Glutamatergic neuron (in vitro differentiated cells): ENCODE measurements around the gene SMYD4. TPM values are rescaled to one million over a fixed set of nuclear protein-coding genes. Genes with fewer than 3 reads are reported as not detected.
"Not testable (repeated sequence)": the region's sequence is repeated elsewhere in the genome, so short reads cannot be mapped to it uniquely, and the experiment has no call there.

ENCODE experiments used
- DNase-seq: peaks from one replicate; pipeline ENCODE4 v3.0.0; 2022
- H3K27ac Mint-ChIP-seq: one replicate; pipeline ENCODE4 v1.8.0; 2020; ENCODE audit warnings: mild to moderate bottlenecking, mixed read lengths, inconsistent platforms; ENCODE audit not compliant: unreplicated experiment
- H3K27me3 Mint-ChIP-seq: one replicate; pipeline ENCODE4 v1.8.0; 2020; ENCODE audit warnings: mild to moderate bottlenecking, moderate library complexity, mixed read lengths, inconsistent platforms; ENCODE audit not compliant: unreplicated experiment
- H3K36me3 Mint-ChIP-seq: one replicate; pipeline ENCODE4 v1.8.0; 2020; ENCODE audit warnings: mild to moderate bottlenecking, mixed read lengths, inconsistent platforms; ENCODE audit not compliant: unreplicated experiment
- H3K4me1 Mint-ChIP-seq: one replicate; pipeline ENCODE4 v1.8.0; 2020; ENCODE audit warnings: mild to moderate bottlenecking, low read depth, mixed read lengths, inconsistent platforms; ENCODE audit not compliant: unreplicated experiment
- H3K4me3 Mint-ChIP-seq: one replicate; pipeline ENCODE4 v1.8.0; 2020; ENCODE audit warnings: mild to moderate bottlenecking, mixed read lengths, inconsistent platforms; ENCODE audit not compliant: unreplicated experiment
- H3K9me3 Mint-ChIP-seq: one replicate; pipeline ENCODE4 v1.8.0; 2020; ENCODE audit warnings: mild to moderate bottlenecking, moderate library complexity, mixed read lengths, inconsistent platforms; ENCODE audit not compliant: unreplicated experiment
- total RNA-seq: library from RNA; stranded (reverse); fragmentation: NEBNext Ultra II Directional; extraction: Animal tissue kit (Norgen Biotek cat#: 25700); gene quantifications from one replicate; pipeline ENCODE4 v1.2.1, GENCODE V29; 2021; ENCODE audit not compliant: unreplicated experiment
- TF ChIP-seq, protein P1 (sequence below): fragments of 200-600 bp; sonication (generic); IDR thresholded peaks from one replicate; pipeline ENCODE4 v1.5.0; 2021; ENCODE audit not compliant: partially characterized antibody, unreplicated experiment

Gene SMYD4
- total RNA-seq, 1 donor from 2014 or later, result 11.4 TPM

DNA sequence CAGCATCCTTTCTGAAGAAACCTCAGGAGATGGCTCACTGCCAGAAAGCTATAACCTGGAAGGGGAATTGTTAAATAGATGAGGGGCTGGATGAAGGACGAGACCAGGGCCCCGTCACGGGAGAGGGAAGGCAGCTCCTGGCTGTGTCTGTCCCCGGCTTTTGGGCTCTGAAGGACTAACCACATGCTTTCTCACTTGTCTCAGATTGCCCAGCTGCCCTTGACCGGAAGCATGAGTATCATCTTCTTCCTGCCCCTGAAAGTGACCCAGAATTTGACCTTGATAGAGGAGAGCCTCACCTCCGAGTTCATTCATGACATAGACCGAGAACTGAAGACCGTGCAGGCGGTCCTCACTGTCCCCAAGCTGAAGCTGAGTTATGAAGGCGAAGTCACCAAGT, 53.4 kb downstream of the SMYD4 start:
- TF ChIP-seq, protein P1, sequence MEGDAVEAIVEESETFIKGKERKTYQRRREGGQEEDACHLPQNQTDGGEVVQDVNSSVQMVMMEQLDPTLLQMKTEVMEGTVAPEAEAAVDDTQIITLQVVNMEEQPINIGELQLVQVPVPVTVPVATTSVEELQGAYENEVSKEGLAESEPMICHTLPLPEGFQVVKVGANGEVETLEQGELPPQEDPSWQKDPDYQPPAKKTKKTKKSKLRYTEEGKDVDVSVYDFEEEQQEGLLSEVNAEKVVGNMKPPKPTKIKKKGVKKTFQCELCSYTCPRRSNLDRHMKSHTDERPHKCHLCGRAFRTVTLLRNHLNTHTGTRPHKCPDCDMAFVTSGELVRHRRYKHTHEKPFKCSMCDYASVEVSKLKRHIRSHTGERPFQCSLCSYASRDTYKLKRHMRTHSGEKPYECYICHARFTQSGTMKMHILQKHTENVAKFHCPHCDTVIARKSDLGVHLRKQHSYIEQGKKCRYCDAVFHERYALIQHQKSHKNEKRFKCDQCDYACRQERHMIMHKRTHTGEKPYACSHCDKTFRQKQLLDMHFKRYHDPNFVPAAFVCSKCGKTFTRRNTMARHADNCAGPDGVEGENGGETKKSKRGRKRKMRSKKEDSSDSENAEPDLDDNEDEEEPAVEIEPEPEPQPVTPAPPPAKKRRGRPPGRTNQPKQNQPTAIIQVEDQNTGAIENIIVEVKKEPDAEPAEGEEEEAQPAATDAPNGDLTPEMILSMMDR, result no peak
- Mint-ChIP-seq H3K4me1 (peaks cover 2% of the 10 kb centered on the region), H3K27me3 (no peaks in the 10 kb centered on the region), H3K4me3 (no peak overlapping the region), H3K27ac (no peak overlapping the region), H3K9me3 (peaks cover 6% of the 10 kb centered on the region), H3K36me3 (no peaks in the 10 kb centered on the region)
- no peak for DNase-seq

DNA sequence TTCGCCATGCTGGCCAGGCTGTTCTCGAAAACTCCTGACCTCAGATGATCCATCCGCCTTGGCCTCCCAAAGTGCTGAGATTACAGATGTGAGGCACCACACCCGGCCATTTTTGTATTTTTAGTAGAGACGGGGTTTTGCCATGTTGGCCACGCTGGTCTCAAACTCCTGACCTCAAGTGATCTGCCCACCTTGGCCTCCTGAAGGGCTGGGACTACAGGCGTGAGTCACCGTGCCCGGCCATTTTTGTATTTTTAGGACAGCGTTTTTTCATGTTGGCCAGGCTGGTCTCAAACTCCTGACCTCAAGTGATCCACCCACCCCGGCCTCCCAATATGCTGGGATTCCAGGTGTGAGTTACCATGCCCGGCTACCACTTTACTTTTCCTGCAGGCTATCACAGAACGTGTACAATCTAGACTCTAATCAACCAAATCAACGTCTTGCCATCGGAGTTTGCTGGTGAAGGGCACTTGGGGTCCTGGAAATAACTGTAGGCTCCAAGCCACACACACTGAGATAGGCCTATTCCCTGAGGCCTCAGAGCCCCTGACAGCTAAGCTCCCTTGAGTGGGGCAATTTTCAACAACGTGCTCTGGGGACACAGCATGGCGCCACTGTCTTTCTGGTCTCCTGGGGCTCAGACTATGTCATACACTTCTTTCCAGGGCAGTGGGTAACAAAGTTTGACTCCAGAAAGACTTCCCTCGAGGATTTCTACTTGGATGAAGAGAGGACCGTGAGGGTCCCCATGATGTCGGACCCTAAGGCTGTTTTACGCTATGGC, 55.1 kb downstream of the SMYD4 start:
- H3K9me3 Mint-ChIP-seq, result peaks cover 6% of the 10 kb centered on the region
- TF ChIP-seq, protein P1, result no peak
- no peak overlapping the region for H3K27ac Mint-ChIP-seq
- peaks cover 2% of the 10 kb centered on the region for H3K4me1 Mint-ChIP-seq
- H3K27me3 Mint-ChIP-seq, result no peaks in the 10 kb centered on the region
- H3K4me3 Mint-ChIP-seq, result no peak overlapping the region
- DNase-seq, result no peak
- H3K36me3 Mint-ChIP-seq, result no peaks in the 10 kb centered on the region

DNA sequence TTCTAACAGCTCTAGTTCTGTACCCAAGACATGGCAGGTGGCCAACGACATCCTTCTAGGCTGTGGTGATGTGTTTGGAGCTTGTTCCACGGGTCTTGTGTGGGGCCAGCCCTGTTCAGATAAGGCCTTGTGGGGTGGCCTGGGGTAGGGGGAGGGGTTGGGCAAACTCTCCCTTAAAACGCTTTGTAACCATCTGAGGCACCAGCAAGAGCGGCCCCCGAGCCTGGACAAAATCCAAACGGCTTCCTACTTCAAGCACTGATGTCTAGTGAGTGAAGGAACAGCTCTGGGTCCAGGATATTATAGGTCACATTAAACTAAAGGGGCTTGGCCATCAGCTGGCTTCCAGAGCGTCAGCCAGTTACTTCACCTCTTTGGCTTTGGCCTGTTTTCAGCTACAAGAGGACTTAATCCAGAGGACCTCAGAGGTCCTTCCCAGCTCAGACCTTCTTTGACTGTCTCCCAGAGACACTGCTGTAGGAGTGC, 56.0 kb downstream of the SMYD4 start:
- no peak for DNase-seq
- Mint-ChIP-seq H3K9me3 (peaks cover 6% of the 10 kb centered on the region), H3K36me3 (no peaks in the 10 kb centered on the region), H3K27ac (no peak overlapping the region), H3K27me3 (no peaks in the 10 kb centered on the region), H3K4me1 (peaks cover 2% of the 10 kb centered on the region), H3K4me3 (no peak overlapping the region)
- TF ChIP-seq, protein P1, result no peak

DNA sequence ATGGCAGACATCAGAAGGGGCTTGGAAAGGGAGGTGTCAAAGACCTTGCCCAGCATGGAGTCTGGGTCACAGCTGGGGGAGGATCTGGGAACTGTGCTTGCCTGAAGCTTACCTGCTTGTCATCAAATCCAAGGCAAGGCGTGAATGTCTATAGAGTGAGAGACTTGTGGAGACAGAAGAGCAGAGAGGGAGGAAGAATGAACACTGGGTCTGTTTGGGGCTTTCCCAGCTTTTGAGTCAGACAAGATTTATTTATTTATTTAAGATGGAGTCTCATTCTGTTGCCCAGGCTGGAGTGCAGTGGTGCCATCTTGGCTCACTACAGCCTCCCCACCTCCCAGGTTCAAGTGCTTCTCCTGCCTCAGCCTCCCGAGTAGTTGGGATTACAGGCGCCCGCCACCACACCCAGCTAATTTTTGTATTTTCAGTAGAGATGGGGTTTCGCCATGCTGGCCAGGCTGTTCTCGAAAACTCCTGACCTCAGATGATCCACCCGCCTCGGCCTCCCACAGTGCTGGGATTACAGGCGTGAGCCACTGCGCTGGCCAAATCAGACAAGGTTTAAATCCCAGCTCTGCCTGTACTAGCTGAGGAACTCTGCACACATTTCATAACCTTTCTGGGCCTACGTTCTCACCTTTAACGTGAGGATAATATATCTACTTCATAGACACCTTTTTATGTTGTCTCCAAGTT, 56.6 kb downstream of the SMYD4 start:
- not testable (repeated sequence) for DNase-seq, H3K4me3 Mint-ChIP-seq, H3K4me1 Mint-ChIP-seq, H3K27me3 Mint-ChIP-seq, H3K36me3 Mint-ChIP-seq, H3K27ac Mint-ChIP-seq, H3K9me3 Mint-ChIP-seq

DNA sequence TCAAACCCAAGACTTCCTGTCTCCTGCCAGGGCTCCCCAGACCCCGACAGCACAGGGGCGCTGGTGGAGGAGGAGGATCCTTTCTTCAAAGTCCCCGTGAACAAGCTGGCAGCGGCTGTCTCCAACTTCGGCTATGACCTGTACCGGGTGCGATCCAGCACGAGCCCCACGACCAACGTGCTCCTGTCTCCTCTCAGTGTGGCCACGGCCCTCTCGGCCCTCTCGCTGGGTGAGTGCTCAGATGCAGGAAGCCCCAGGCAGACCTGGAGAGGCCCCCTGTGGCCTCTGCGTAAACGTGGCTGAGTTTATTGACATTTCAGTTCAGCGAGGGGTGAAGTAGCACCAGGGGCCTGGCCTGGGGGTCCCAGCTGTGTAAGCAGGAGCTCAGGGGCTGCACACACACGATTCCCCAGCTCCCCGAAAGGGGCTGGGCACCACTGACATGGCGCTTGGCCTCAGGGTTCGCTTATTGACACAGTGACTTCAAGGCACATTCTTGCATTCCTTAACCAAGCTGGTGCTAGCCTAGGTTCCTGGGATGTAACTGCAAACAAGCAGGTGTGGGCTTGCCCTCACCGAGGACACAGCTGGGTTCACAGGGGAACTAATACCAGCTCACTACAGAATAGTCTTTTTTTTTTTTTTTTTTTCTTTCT, 59.8 kb downstream of the SMYD4 start:
- H3K9me3 Mint-ChIP-seq, result no peaks in the 10 kb centered on the region
- H3K27ac Mint-ChIP-seq, result no peak overlapping the region
- peak; percentile 33 for DNase-seq
- TF ChIP-seq, protein P1, result no peak
- no peaks in the 10 kb centered on the region for H3K27me3 Mint-ChIP-seq
- H3K4me1 Mint-ChIP-seq, result no peaks in the 10 kb centered on the region
- H3K4me3 Mint-ChIP-seq, result no peak overlapping the region
- H3K36me3 Mint-ChIP-seq, result no peaks in the 10 kb centered on the region
